SU-DHL-6 (cell line): ENCODE data around the gene PRKCE.

ENCODE experiments used
- H2AFZ ChIP-seq: fragments of 200-600 bp; sonication (generic); 2 replicates; pipeline ENCODE4 v1.6.1; 2014; ENCODE audit warnings: low read depth, mild to moderate bottlenecking, moderate library complexity, mixed read lengths, antibody characterized with exemption, low read length; ENCODE audit not compliant: severe bottlenecking
- H3F3A ChIP-seq: fragments of 200-600 bp; shearing (Covaris generic); 2 replicates; pipeline ENCODE4 v1.6.0; 2016; ENCODE audit warnings: antibody characterized with exemption, mild to moderate bottlenecking; ENCODE audit not compliant: insufficient read depth
- H3K27ac ChIP-seq: fragments of 200-600 bp; sonication (generic); 2 replicates; pipeline ENCODE4 v1.5.1; 2016; ENCODE audit warnings: low read depth, mild to moderate bottlenecking, low read length, moderate library complexity, mixed read lengths
- H3K27me3 ChIP-seq: fragments of 200-600 bp; sonication (generic), shearing (Covaris generic); 2 replicates; pipeline ENCODE4 v1.6.0; 2014; ENCODE audit warnings: mild to moderate bottlenecking, low read length
- H3K36me3 ChIP-seq: fragments of 200-600 bp; sonication (generic); 2 replicates; pipeline ENCODE4 v1.6.1; 2014; ENCODE audit warnings: mild to moderate bottlenecking, low read length, mixed read lengths
- H3K4me2 ChIP-seq: fragments of 300-600, 200-600 bp; shearing (Covaris generic), sonication (generic); 2 replicates; pipeline ENCODE4 v1.6.0; 2014; ENCODE audit warnings: low read length, low read depth, mild to moderate bottlenecking; ENCODE audit not compliant: poor library complexity, severe bottlenecking
- H3K4me3 ChIP-seq: fragments of 200-600 bp; sonication (generic); 2 replicates; pipeline ENCODE4 v1.5.1; 2014; ENCODE audit warnings: antibody characterized with exemption, low read length, mild to moderate bottlenecking, mixed read lengths; ENCODE audit not compliant: insufficient read depth, poor library complexity, severe bottlenecking
- H3K79me2 ChIP-seq: fragments of 200-600 bp; sonication (generic); 2 replicates; pipeline ENCODE4 v1.6.1; 2014; ENCODE audit warnings: mild to moderate bottlenecking, low read length, moderate library complexity; ENCODE audit not compliant: insufficient read depth
- H3K9ac ChIP-seq: fragments of 200-600 bp; sonication (generic); 2 replicates; pipeline ENCODE4 v1.7.0; 2014; ENCODE audit warnings: mild to moderate bottlenecking, low read length
- H3K9me2 ChIP-seq: fragments of 200-600 bp; sonication (generic); replicated peaks from 2 replicates; pipeline ENCODE4 v1.6.1; 2014; ENCODE audit warnings: low read length; ENCODE audit not compliant: insufficient read depth
- H3K9me3 ChIP-seq: fragments of 200-600 bp; sonication (generic); 2 replicates; pipeline ENCODE4 v1.6.1; 2014; ENCODE audit warnings: low read length, mixed read lengths; ENCODE audit not compliant: insufficient read depth
- H4K20me1 ChIP-seq: fragments of 200-600 bp; sonication (generic); 2 replicates; pipeline ENCODE4 v1.6.1; 2014; ENCODE audit warnings: low read depth, mild to moderate bottlenecking, antibody characterized with exemption, low read length, moderate library complexity, mixed read lengths
- EZH2phosphoT487 ChIP-seq: fragments of 200-600 bp; sonication (generic), shearing (Covaris generic); conservative IDR thresholded peaks from 2 replicates; pipeline ENCODE4 v1.6.1; 2018; ENCODE audit warnings: mild to moderate bottlenecking, antibody characterized with exemption, low read length, moderate library complexity, mixed read lengths
- TF ChIP-seq, protein P1 (sequence below): fragments of 200-600 bp; sonication (generic); IDR thresholded peaks from one replicate; pipeline ENCODE4 v1.5.1; 2017; ENCODE audit warnings: antibody characterized with exemption, mild to moderate bottlenecking, low read length, moderate library complexity; ENCODE audit not compliant: insufficient read depth, poor library complexity, severe bottlenecking

Gene PRKCE

DNA sequence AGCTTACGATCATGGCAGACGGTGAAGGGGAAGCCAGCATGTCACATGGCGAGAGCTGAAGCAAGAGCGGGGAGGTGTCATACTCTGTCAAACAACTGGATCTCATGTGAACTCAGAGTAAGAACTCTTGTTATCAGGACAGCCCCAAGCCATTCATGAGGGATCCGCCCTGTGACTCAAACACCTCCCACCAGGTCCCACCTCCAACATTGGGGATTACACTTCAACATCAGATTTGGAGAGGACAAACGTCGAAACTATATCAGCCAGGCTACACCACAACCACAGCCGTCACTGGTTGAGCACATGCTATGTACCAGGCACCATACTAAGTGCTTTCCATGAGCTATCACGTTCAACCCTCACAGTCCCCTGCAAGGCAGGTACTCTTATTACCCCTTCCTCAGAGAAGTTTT is 293.8 kb downstream of the PRKCE start:
- no peaks in the 10 kb centered on the region for H3K27me3 ChIP-seq
- no peaks in the 10 kb centered on the region for H3F3A ChIP-seq
- H3K9ac ChIP-seq: no peak overlapping the region
- H2AFZ ChIP-seq: no peak overlapping the region
- no peaks in the 10 kb centered on the region for H3K9me3 ChIP-seq
- no peaks in the 10 kb centered on the region for H4K20me1 ChIP-seq
- no peak overlapping the region for H3K4me3 ChIP-seq
- H3K36me3 ChIP-seq: no peaks in the 10 kb centered on the region
- no peak overlapping the region for H3K27ac ChIP-seq
- no peak for TF ChIP-seq EZH2phosphoT487
- TF ChIP-seq, protein P1, sequence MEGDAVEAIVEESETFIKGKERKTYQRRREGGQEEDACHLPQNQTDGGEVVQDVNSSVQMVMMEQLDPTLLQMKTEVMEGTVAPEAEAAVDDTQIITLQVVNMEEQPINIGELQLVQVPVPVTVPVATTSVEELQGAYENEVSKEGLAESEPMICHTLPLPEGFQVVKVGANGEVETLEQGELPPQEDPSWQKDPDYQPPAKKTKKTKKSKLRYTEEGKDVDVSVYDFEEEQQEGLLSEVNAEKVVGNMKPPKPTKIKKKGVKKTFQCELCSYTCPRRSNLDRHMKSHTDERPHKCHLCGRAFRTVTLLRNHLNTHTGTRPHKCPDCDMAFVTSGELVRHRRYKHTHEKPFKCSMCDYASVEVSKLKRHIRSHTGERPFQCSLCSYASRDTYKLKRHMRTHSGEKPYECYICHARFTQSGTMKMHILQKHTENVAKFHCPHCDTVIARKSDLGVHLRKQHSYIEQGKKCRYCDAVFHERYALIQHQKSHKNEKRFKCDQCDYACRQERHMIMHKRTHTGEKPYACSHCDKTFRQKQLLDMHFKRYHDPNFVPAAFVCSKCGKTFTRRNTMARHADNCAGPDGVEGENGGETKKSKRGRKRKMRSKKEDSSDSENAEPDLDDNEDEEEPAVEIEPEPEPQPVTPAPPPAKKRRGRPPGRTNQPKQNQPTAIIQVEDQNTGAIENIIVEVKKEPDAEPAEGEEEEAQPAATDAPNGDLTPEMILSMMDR: no peak
- no peak overlapping the region for H3K4me2 ChIP-seq
- H3K9me2 ChIP-seq: no peaks in the 10 kb centered on the region
- no peaks in the 10 kb centered on the region for H3K79me2 ChIP-seq

DNA sequence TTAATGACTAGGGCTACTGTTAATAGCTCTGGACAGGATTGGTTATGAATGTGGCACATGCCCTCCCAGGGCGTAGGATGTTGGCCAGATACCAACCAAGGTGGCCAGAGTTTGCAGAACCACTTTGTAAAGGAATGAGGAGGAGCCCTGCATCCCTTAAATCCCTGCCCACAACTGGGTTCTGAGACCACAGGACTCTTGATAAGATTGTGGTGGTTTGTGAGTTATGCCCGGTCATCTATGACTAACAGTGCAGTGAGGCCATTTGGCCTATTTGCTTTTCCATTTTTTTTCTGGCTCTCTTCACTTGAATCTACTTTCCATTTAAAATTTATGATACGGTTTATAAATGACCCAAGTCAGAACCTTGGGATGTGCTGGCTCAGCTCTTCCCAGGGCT is 294.5 kb downstream of the PRKCE start:
- H3K4me2 ChIP-seq: no peak overlapping the region
- TF ChIP-seq, protein P1: no peak
- TF ChIP-seq EZH2phosphoT487: no peak
- no peaks in the 10 kb centered on the region for H3F3A ChIP-seq
- no peaks in the 10 kb centered on the region for H4K20me1 ChIP-seq
- no peaks in the 10 kb centered on the region for H3K79me2 ChIP-seq
- H3K36me3 ChIP-seq: no peaks in the 10 kb centered on the region
- no peak overlapping the region for H3K27ac ChIP-seq
- H3K9me2 ChIP-seq: no peaks in the 10 kb centered on the region
- H3K27me3 ChIP-seq: no peaks in the 10 kb centered on the region
- H2AFZ ChIP-seq: no peak overlapping the region
- no peak overlapping the region for H3K9ac ChIP-seq
- H3K4me3 ChIP-seq: no peak overlapping the region
- no peaks in the 10 kb centered on the region for H3K9me3 ChIP-seq

DNA sequence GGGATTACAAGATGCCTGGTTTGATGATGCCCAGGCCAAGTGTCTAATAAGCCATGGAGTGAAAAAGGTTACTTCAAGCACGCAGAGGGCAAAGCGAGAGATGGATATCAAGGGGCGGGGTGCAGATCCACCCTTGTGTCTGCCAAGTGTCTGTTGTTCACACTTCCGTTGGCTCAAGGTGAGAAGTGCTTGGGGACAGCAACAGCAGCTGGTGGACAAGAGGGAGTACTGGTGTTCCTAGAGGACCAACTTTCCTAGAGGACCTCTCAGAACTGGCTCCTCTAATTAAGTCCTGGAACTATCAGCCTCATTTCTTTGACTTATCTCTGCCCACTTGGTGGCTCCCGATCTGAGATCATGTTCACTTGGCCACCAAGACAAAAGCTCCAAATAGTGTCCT is 299.1 kb downstream of the PRKCE start:
- Histone ChIP-seq H3K4me3 (no peak overlapping the region), H3F3A (no peaks in the 10 kb centered on the region), H3K4me2 (no peak overlapping the region), H3K9me2 (no peaks in the 10 kb centered on the region), H3K9ac (no peak overlapping the region), H3K9me3 (no peaks in the 10 kb centered on the region), H3K27ac (no peak overlapping the region), H3K79me2 (no peaks in the 10 kb centered on the region), H3K36me3 (no peaks in the 10 kb centered on the region), H3K27me3 (no peaks in the 10 kb centered on the region), H2AFZ (no peak overlapping the region), H4K20me1 (no peaks in the 10 kb centered on the region)
- TF ChIP-seq EZH2phosphoT487: no peak
- TF ChIP-seq, protein P1: no peak
